Fibroblast of mammary gland (primary cell): ENCODE measurements around the gene PIEZO2.
"Not testable (repeated sequence)": the region's sequence is repeated elsewhere in the genome, so short reads cannot be mapped to it uniquely, and the experiment has no call there.

Experiments
- DNase-seq: peaks from one replicate; pipeline ENCODE4 v3.0.0-alpha.2; 2010; ENCODE audit warnings: low read depth
- H3K4me3 ChIP-seq: 2 replicates; pipeline ENCODE4 v1.5.1; 2011; ENCODE audit warnings: low read depth, mild to moderate bottlenecking, low read length, moderate library complexity; ENCODE audit not compliant: control insufficient read depth
- TF ChIP-seq, protein P1 (sequence below): conservative IDR thresholded peaks from 2 replicates; pipeline ENCODE4 v1.5.1; 2011; ENCODE audit warnings: low read depth, low read length, inconsistent platforms; ENCODE audit not compliant: control insufficient read depth, insufficient read depth

PIEZO2 gene

GRCh38 chr18:10659594-10659993 is 489.8 kb downstream of the PIEZO2 start:
- DNase-seq, result no peak
- TF ChIP-seq, protein P1, sequence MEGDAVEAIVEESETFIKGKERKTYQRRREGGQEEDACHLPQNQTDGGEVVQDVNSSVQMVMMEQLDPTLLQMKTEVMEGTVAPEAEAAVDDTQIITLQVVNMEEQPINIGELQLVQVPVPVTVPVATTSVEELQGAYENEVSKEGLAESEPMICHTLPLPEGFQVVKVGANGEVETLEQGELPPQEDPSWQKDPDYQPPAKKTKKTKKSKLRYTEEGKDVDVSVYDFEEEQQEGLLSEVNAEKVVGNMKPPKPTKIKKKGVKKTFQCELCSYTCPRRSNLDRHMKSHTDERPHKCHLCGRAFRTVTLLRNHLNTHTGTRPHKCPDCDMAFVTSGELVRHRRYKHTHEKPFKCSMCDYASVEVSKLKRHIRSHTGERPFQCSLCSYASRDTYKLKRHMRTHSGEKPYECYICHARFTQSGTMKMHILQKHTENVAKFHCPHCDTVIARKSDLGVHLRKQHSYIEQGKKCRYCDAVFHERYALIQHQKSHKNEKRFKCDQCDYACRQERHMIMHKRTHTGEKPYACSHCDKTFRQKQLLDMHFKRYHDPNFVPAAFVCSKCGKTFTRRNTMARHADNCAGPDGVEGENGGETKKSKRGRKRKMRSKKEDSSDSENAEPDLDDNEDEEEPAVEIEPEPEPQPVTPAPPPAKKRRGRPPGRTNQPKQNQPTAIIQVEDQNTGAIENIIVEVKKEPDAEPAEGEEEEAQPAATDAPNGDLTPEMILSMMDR, result no peak
- H3K4me3 ChIP-seq, result no peak overlapping the region

GRCh38 chr18:10659000-10659399 is 490.4 kb downstream of the PIEZO2 start:
- TF ChIP-seq, protein P1, result no peak
- DNase-seq, result peak; percentile 19
- no peak overlapping the region for H3K4me3 ChIP-seq

DNA sequence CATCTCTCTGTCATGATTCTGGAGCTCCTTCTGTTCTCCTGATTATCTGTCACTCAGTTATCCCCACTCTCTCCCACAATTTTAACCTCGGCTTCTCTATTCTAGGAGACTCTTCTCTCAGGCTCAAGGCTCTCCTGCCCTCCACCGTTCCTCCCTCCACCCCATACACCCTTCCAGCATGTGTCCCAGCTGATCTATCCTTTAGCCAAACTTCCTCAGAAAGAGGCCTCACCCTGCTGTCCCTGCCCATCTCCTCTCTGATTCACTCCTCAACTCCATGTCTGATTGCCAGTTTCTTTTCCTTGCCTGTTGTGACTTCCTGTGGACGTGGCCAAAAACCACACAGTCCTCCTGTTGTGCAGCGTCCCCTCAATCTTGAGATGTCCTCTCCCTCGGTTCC is 505.4 kb downstream of the PIEZO2 start:
- DNase-seq, H3K4me3 ChIP-seq: not testable (repeated sequence)

DNA sequence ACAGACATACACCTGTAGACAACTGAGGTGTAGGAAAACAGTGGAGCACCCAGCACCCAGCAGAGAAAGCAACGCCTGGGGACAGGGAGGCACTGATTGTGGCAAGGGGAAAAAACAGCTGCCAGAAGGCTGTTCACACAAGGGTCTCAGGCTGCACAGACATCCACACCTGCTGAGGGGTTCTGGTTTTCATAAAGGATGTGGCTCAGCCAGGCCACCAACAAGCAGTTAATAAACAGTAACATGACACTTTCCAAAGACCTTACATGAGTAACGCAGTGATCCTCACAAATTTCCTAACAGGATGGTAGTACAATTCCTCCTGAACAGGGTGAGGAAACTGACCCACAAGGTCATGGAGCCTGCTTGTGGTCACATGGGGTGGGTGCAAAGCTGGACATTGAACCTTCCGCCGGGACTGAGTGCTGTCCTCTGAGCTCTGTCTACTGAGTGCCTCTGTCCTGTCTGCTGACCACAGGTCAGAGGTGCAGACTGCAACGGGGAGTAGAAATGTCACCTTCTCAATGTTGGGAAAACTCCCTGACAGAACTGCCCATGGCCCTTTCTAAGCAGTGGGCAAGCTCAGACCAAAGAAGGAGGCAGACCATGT is 506.3 kb downstream of the PIEZO2 start:
- not testable (repeated sequence) for H3K4me3 ChIP-seq, DNase-seq

- not testable (repeated sequence) for DNase-seq, H3K4me3 ChIP-seq
Measured at GRCh38 chr18:10638539-10638885, 510.9 kb downstream of the PIEZO2 start.

DNA sequence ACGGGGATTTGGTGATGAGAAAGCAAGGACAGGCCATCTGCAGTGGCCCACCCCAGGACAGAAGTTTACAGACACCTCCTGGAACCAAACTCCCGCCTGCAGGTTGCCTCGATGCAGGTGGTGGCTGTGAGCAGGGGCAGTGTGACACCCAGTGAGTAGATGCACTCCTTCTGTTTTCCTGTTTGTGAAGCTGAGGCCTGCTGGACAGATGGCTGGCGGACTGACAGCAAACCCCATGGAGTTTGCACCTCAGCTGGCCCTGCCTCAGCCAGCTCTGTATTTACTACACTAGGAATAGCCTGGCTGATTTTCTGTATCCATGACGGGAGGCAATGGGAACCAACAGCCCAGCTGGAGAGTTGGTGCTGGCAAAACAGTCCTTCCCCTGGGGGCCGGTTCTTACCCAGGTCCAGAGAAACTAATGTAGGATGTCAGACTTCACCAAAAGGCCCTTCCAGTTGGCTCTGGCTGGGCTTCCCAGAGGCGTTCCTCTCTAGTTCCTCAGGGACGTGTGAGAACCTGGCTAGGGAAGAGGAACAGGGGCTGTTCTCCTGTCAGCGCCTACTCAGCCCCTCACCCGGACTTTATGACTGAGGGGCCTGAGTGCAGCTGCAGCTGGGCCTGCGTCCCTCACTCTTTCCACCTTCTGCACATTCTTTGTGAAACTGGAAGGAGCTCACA is 511.4 kb downstream of the PIEZO2 start:
- DNase-seq, H3K4me3 ChIP-seq: not testable (repeated sequence)

GRCh38 chr18:10629076-10629475 is 520.3 kb downstream of the PIEZO2 start:
- DNase-seq, H3K4me3 ChIP-seq: not testable (repeated sequence)

GRCh38 chr18:10626606-10627213 is 522.7 kb downstream of the PIEZO2 start:
- DNase-seq, H3K4me3 ChIP-seq: not testable (repeated sequence)

DNA sequence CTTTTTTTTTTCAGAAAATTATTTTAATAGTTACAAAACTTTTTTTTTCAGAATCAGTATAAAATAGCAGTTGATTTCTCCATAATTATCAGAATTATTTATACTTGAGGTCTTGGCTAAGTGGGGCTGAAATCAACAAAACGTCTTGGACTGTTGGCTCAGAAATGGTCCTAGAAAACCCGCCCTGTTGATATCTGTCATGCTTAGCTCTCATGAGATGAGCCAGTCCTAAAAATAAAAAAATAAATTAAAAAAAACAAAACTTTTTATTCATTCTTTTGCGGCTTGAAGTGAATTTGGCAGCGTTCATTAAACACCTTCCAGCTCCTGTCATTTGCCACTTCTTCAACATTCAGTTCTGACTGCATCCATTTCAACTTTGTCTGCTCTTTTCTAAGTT is 525.8 kb downstream of the PIEZO2 start:
- not testable (repeated sequence) for H3K4me3 ChIP-seq, DNase-seq

DNA sequence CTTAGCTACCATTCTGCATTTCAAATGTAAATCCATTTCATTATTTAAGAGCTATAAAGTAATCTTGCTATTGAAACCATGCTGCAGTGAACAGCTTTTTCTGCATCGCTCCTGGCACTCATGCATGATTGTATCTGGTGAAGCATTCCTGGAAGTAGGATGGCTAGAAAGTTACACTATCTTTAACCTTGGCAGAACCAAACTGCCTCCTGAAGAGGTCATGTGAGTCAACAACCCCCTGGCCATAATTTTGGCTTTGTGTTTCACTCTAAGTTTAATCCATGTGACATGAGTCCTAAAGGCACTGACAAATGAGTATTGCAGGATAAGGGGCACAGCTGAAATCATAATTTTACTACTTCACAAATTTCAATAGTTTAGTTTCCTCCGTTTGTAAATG is 526.4 kb downstream of the PIEZO2 start:
- not testable (repeated sequence) for H3K4me3 ChIP-seq, DNase-seq

DNA sequence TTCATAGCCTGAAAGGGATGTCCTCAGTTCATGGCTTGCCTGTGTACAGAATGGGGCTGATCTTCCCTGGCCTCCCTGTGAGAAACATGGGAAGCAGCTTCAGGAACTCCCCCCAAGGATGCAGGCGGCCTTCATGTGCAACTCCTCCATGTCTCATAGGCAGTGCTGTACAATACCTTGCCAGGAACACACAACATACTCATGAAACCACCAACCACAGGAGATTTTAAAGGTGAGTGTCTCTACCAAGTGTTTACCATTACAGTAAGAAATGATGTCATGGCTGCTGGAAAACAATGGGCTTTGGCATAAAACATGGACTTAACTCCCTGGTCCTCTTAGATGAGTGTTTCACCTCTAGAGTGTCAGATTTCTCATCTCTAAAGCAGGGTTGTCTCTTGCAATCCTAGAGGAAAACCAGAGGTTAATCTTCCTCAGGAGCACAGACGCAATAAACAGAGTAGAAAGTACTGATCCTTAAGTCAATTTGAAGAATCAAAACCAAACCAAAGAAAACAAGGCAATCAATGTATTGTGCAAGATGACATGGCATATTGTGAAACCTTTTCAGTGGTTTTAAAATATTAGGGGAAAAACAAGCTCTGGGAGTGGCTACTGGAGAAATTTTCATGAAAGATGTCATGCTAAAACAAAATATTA is 528.6 kb downstream of the PIEZO2 start:
- H3K4me3 ChIP-seq, result not testable (repeated sequence)
- DNase-seq, result peak; percentile 41
